DND-41 (cell line): Measurements from ENCODE around the gene SMCO4.
A peak's percentile ranks its signal among the peaks of the same experiment; 100 is the strongest.

Source experiments
- ATAC-seq: fragments of 200-7000 bp; cut with Tn5 transposase; 3 replicates; pipeline ENCODE4 v1.9.1; 2021; ENCODE audit warnings: low read depth; ENCODE audit not compliant: insufficient read depth
- DNase-seq: peaks from one replicate; pipeline ENCODE4 v3.0.0-alpha.2; 2020
- H2AFZ ChIP-seq: 2 replicates; pipeline ENCODE4 v1.6.0; 2012; ENCODE audit warnings: low read depth, low read length
- H3K27ac ChIP-seq: 2 replicates; pipeline ENCODE4 v1.5.1; 2012; ENCODE audit warnings: low read length, inconsistent platforms
- H3K27me3 ChIP-seq: fragments of 200-600 bp; sonication (generic); 2 replicates; pipeline ENCODE4 v1.6.0; 2012; ENCODE audit warnings: low read length, mild to moderate bottlenecking, inconsistent platforms; ENCODE audit not compliant: insufficient read depth, poor library complexity
- H3K36me3 ChIP-seq: 2 replicates; pipeline ENCODE4 v1.5.1; 2012; ENCODE audit warnings: low read length, inconsistent platforms; ENCODE audit not compliant: insufficient read depth
- H3K4me1 ChIP-seq: 2 replicates; pipeline ENCODE4 v1.5.1; 2012; ENCODE audit warnings: mild to moderate bottlenecking, low read length; ENCODE audit not compliant: insufficient read depth
- H3K4me2 ChIP-seq: 2 replicates; pipeline ENCODE4 v1.6.0; 2012; ENCODE audit warnings: mild to moderate bottlenecking, moderate library complexity, low read length, inconsistent platforms; ENCODE audit not compliant: insufficient read depth
- H3K4me3 ChIP-seq, 2 experiments: fragments of 200-600 bp in 1 of 2; shearing (Covaris generic) in 1 of 2; 2 replicates each; pipeline ENCODE4 v1.5.1; 2012 to 2016; ENCODE audit warnings: inconsistent platforms in 2 of 2, low read length in 2 of 2, mild to moderate bottlenecking in 2 of 2, low read depth in 1 of 2, moderate library complexity in 1 of 2
- H3K79me2 ChIP-seq: 2 replicates; pipeline ENCODE4 v1.6.0; 2012; ENCODE audit warnings: low read length, inconsistent platforms; ENCODE audit not compliant: insufficient read depth
- H3K9ac ChIP-seq: 2 replicates; pipeline ENCODE4 v1.6.0; 2012; ENCODE audit warnings: low read depth, mild to moderate bottlenecking, inconsistent platforms, low read length, moderate library complexity
- H3K9me3 ChIP-seq: 2 replicates; pipeline ENCODE4 v1.5.1; 2012; ENCODE audit warnings: low read length, moderate library complexity, mild to moderate bottlenecking, inconsistent platforms; ENCODE audit not compliant: insufficient read depth, severe bottlenecking
- H4K20me1 ChIP-seq: 2 replicates; pipeline ENCODE4 v1.6.0; 2012; ENCODE audit warnings: low read length; ENCODE audit not compliant: insufficient read depth
- CTCF ChIP-seq: IDR thresholded peaks from 2 replicates; pipeline ENCODE4 v1.5.1; 2012; ENCODE audit warnings: borderline replicate concordance, low read length, moderate library complexity, mild to moderate bottlenecking; ENCODE audit not compliant: poor library complexity, severe bottlenecking; ENCODE audit errors: extremely low read depth
- EZH2 ChIP-seq: IDR thresholded peaks from 3 replicates; pipeline ENCODE4 v1.6.1; 2012; ENCODE audit warnings: borderline replicate concordance, low read depth, mild to moderate bottlenecking, moderate library complexity, low read length, inconsistent platforms; ENCODE audit not compliant: severe bottlenecking

The SMCO4 gene

GRCh38 chr11:93530468-93530826 is 12.7 kb downstream of the SMCO4 start:
- peaks cover 2% of the 10 kb centered on the region; the same call in 1 of the 2 replicates for H3K36me3 ChIP-seq
- H3K4me2 ChIP-seq, result peak overlapping the region; percentile 26; the same call in 1 of the 2 replicates
- H4K20me1 ChIP-seq, result peaks cover 16% of the 10 kb centered on the region
- H3K27me3 ChIP-seq, result no peaks in the 10 kb centered on the region
- H3K79me2 ChIP-seq, result 0 out of 2 replicates have a peak, but pooled peaks cover 3% of the 10 kb centered on the region
- TF ChIP-seq CTCF, result no peak
- no peak for TF ChIP-seq EZH2
- peak overlapping the region; percentile 44 for H3K27ac ChIP-seq
- H3K4me3 ChIP-seq, result no peak overlapping the region
- peaks cover 32% of the 10 kb centered on the region for H3K4me1 ChIP-seq
- H3K9me3 ChIP-seq, result no peaks in the 10 kb centered on the region
- ATAC-seq, result peak; percentile 20; the same call in 2 of the 3 replicates
- no peak for DNase-seq
- H3K9ac ChIP-seq, result no peak overlapping the region
- no peak overlapping the region for H2AFZ ChIP-seq

GRCh38 chr11:93529707-93530467 is 13.3 kb downstream of the SMCO4 start:
- Histone ChIP-seq H3K27me3 (no peaks in the 10 kb centered on the region), H3K4me3 (no peak overlapping the region), H3K4me2 (peak overlapping the region; percentile 26; the same call in 1 of the 2 replicates), H3K36me3 (no peaks in the 10 kb centered on the region), H3K9me3 (no peaks in the 10 kb centered on the region), H3K4me1 (peaks cover 34% of the 10 kb centered on the region), H3K27ac (peak overlapping the region; percentile 44), H3K9ac (no peak overlapping the region), H4K20me1 (peaks cover 15% of the 10 kb centered on the region), H3K79me2 (0 out of 2 replicates have a peak, but pooled peaks cover 3% of the 10 kb centered on the region), H2AFZ (no peak overlapping the region)
- TF ChIP-seq CTCF, result no peak
- no peak for TF ChIP-seq EZH2
- DNase-seq (peak; percentile 51), ATAC-seq (peak; percentile 82)

GRCh38 chr11:93528757-93529645 is 14.2 kb downstream of the SMCO4 start:
- no peak overlapping the region for H3K27ac ChIP-seq
- peaks cover 10% of the 10 kb centered on the region for H4K20me1 ChIP-seq
- H3K36me3 ChIP-seq, result no peaks in the 10 kb centered on the region
- H3K79me2 ChIP-seq, result 0 out of 2 replicates have a peak, but pooled peaks cover 3% of the 10 kb centered on the region
- H3K9me3 ChIP-seq, result no peaks in the 10 kb centered on the region
- DNase-seq, result no peak
- no peak overlapping the region for H2AFZ ChIP-seq
- no peaks in the 10 kb centered on the region for H3K27me3 ChIP-seq
- H3K4me2 ChIP-seq, result no peak overlapping the region
- ATAC-seq, result no peak
- H3K4me1 ChIP-seq, result peaks cover 43% of the 10 kb centered on the region
- no peak overlapping the region for H3K9ac ChIP-seq
- no peak for TF ChIP-seq CTCF
- no peak for TF ChIP-seq EZH2
- H3K4me3 ChIP-seq, result no peak overlapping the region
